Panc1 (cell line): ENCODE measurements around the gene DCTN3. TPM values are rescaled to one million over a fixed set of nuclear protein-coding genes. Genes with fewer than 3 reads are reported as not detected.

Source experiments
- ATAC-seq: fragments of 200-7000 bp; cut with Tn5 transposase; 2 replicates; pipeline ENCODE4 v1.9.1; 2020; ENCODE audit warnings: mild to moderate bottlenecking, moderate library complexity
- BruUV-seq: library from RNA; stranded (reverse); fragments of 400-500 nt; replicated peaks from 2 replicates; lab custom pipeline; 2021; lab: Mats Ljungman, UMichigan
- CTCF ChIA-PET: fragments of 300-600 bp; sonication (Branson Sonifier 250); formaldehyde crosslinking; loops from one replicate; lab custom pipeline; 2022; ENCODE audit warnings: antibody characterized with exemption; lab: Charles Lee
- POLR2A ChIA-PET: fragments of 300-600 bp; sonication (Branson Sonifier 250); formaldehyde crosslinking; loops from one replicate; lab custom pipeline; 2022; ENCODE audit warnings: antibody characterized with exemption; lab: Charles Lee
- DNase-seq: peaks from one replicate; pipeline ENCODE4 v3.0.0-alpha.2; 2010; ENCODE audit warnings: low read depth, low spot score
- H3K27ac ChIP-seq: 2 replicates; pipeline ENCODE4 v1.5.1; 2011; ENCODE audit warnings: mild to moderate bottlenecking, low read length, inconsistent platforms
- H3K27me3 ChIP-seq: fragments of 200-500 bp; sonication (Bioruptor generic); 2 replicates; pipeline ENCODE4 v1.6.0; 2014; ENCODE audit warnings: low read length, inconsistent platforms; ENCODE audit not compliant: control insufficient read depth, insufficient read depth
- H3K36me3 ChIP-seq: fragments of 200-500 bp; sonication (Bioruptor generic); 2 replicates; pipeline ENCODE4 v1.5.1; 2014; ENCODE audit warnings: inconsistent platforms, mild to moderate bottlenecking, low read length, moderate library complexity; ENCODE audit not compliant: control insufficient read depth, insufficient read depth
- H3K4me1 ChIP-seq: 2 replicates; pipeline ENCODE4 v1.5.1; 2011; ENCODE audit warnings: inconsistent platforms, mild to moderate bottlenecking, low read length, moderate library complexity; ENCODE audit not compliant: control insufficient read depth, insufficient read depth
- H3K4me3 ChIP-seq, 2 experiments: 2 replicates each; pipeline ENCODE4 v1.5.1; 2011 to 2012; ENCODE audit warnings: low read depth in 2 of 2, low read length in 2 of 2, mild to moderate bottlenecking in 2 of 2, inconsistent platforms in 1 of 2, moderate library complexity in 1 of 2
- H3K9me3 ChIP-seq: fragments of 200-500 bp; sonication (Bioruptor generic); 2 replicates; pipeline ENCODE4 v1.5.1; 2014; ENCODE audit warnings: low read depth, mild to moderate bottlenecking, inconsistent platforms, low read length, moderate library complexity; ENCODE audit not compliant: control insufficient read depth, insufficient read depth
- CTCF ChIP-seq: fragments of 450-650 bp; IDR thresholded peaks from 2 replicates; pipeline ENCODE4 v1.5.1; 2017; ENCODE audit warnings: mild to moderate bottlenecking
- POLR2AphosphoS5 ChIP-seq: IDR thresholded peaks from 2 replicates; pipeline ENCODE4 v1.6.1; 2012; ENCODE audit warnings: mild to moderate bottlenecking, low read depth, low read length, moderate library complexity
- REST ChIP-seq, 2 experiments: IDR thresholded peaks; 2 replicates each; pipeline ENCODE4 v1.6.1; 2011 to 2012; ENCODE audit warnings: low read depth in 2 of 2, control low read depth in 1 of 2, low read length in 1 of 2, mild to moderate bottlenecking in 1 of 2, moderate library complexity in 1 of 2; ENCODE audit not compliant: insufficient read depth in 1 of 2
- SIN3A ChIP-seq: IDR thresholded peaks from 2 replicates; pipeline ENCODE4 v1.6.1; 2012; ENCODE audit warnings: low read depth, mild to moderate bottlenecking, low read length, moderate library complexity, borderline replicate concordance; ENCODE audit not compliant: insufficient read depth
- TCF7L2 ChIP-seq: IDR thresholded peaks from 2 replicates; pipeline ENCODE4 v1.6.1; 2011; ENCODE audit warnings: mild to moderate bottlenecking, low read depth, low read length, inconsistent platforms
- in situ Hi-C: cut with HindIII; loops from 2 replicates; pipeline ENCODE4 v1.10.0; 2016; ENCODE audit warnings: low sequenced_read_pairs, low pct_unique_long_range_greater_than_20kb
- intact Hi-C: fragments of 100-400 bp; cut with micrococcal nuclease; formaldehyde crosslinking; loops from one replicate; pipeline ENCODE4 v1.10.0; 2022; ENCODE audit not compliant: unreplicated experiment
- total RNA-seq: library from RNA; stranded (reverse); gene quantifications from one replicate; pipeline ENCODE4 v1.2.1, GENCODE V29; 2021; ENCODE audit not compliant: unreplicated experiment

Gene DCTN3
- total RNA-seq, 1 experiment from 2014 or later, result 110 TPM

DNA sequence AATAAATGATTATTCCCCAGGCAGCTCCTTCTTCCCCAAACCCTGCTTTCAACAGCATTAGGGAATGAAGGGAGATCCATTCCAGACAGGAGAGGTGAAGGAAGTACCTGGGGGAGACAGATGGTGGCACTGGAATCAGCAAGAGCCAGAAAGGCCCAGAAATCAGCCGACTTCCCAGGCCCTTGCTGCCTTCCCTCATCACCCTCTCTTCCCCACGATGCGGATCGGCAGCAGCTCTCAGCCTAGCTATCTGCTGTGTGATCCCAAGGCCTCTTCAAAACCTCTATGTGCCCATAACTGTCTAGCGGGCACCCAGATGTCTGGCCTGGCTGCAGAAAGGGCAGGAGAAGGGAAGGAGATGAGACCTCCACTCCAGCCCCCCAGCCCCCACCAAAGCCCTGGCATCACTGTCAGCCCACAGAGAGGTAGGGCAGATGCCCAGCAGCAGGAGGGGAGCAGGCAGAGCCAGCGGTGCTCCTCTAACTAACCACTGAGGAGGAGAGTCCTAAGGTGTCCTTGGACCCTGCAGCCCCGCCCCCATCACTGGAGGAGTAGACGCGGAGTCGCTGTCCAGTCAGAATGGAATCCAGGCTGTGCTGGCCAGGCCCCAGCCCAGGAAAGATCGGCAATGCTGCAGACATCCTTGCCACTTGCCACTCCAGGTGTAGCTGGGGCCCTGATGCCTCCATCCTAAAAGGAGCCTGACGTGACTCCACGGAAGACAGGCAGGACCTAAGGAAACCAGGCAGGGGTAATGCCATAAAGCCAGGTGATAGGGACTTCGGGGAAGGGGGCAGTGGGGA, 43.5 kb downstream of the DCTN3 start:
- in situ Hi-C loops (no loop called here), intact Hi-C loops (no loop called here)
- CTCF ChIA-PET, result interaction anchor here (0.5 kb wide), 1 partner anchor 35 kb away, joined by 3 read pairs; the partner anchor contains the start of gene RPP25L
- H3K4me3 ChIP-seq, result no peak overlapping the region
- POLR2A ChIA-PET, result interaction anchor here (0.5 kb wide), 1 partner anchor 165 kb away, joined by 6 read pairs; no protein-coding TSS in a partner anchor
- H3K27me3 ChIP-seq, result no peaks in the 10 kb centered on the region
- H3K36me3 ChIP-seq, result no peaks in the 10 kb centered on the region
- H3K27ac ChIP-seq, result no peak overlapping the region
- DNase-seq (no peak), ATAC-seq (no peak)
- H3K4me1 ChIP-seq, result no peaks in the 10 kb centered on the region
- TF ChIP-seq POLR2AphosphoS5 (no peak), TCF7L2 (no peak), REST (IDR thresholded peaks at IDR 0.05; ENCODE audit: insufficient read depth in 1 of 2, low read depth in 2 of 2, low read length in 1 of 2) (no peak), SIN3A (no peak), CTCF (no peak)
- H3K9me3 ChIP-seq, result no peaks in the 10 kb centered on the region
- BruUV-seq, result no TSS peak

GRCh38 chr9:34575862-34576596, 44.3 kb downstream of the DCTN3 start:
- in situ Hi-C loops, result no loop called here
- no peaks in the 10 kb centered on the region for H3K4me1 ChIP-seq
- DNase-seq (no peak), ATAC-seq (no peak)
- no peak for TF ChIP-seq REST (IDR thresholded peaks at IDR 0.05; ENCODE audit: insufficient read depth in 1 of 2, low read depth in 2 of 2, low read length in 1 of 2)
- no peak for TF ChIP-seq SIN3A
- TF ChIP-seq TCF7L2, result no peak
- no peak for TF ChIP-seq POLR2AphosphoS5
- TF ChIP-seq CTCF, result no peak
- ChIA-PET POLR2A (no interaction called here), CTCF (interaction anchor here (0.5 kb wide), 1 partner anchor 36 kb away, joined by 3 read pairs; the partner anchor contains the start of gene RPP25L)
- H3K4me3 ChIP-seq, result no peak overlapping the region
- no peaks in the 10 kb centered on the region for H3K9me3 ChIP-seq
- no peaks in the 10 kb centered on the region for H3K36me3 ChIP-seq
- no peak overlapping the region for H3K27ac ChIP-seq
- intact Hi-C loops, result no loop called here
- H3K27me3 ChIP-seq, result no peaks in the 10 kb centered on the region
- BruUV-seq, result no TSS peak
